ENCODE results near the gene CRISP3.

GRCh38 chr6:49766762-49767161, 22.6 kb upstream of the CRISP3 start:
- TF ChIP-seq CTCF (IDR thresholded peaks at IDR 0.05): no peak
- TF ChIP-seq EZH2 (IDR thresholded peaks at IDR 0.05; ENCODE audit: borderline replicate concordance, insufficient read depth, low read depth, low read length, poor library complexity, severe bottlenecking): no peak

Data from B cell (primary cell).